SH-SY5Y (cell line): ENCODE measurements around the gene TRAIP.

Experiments
- GATA2 ChIP-seq: IDR thresholded peaks from 2 replicates; pipeline ENCODE4 v1.6.1; 2011; ENCODE audit warnings: mild to moderate bottlenecking, low read depth, low read length
- GATA3 ChIP-seq: IDR thresholded peaks from 2 replicates; pipeline ENCODE4 v1.6.1; 2011; ENCODE audit warnings: low read depth, mild to moderate bottlenecking, low read length, moderate library complexity

The TRAIP gene

GRCh38 chr3:49807431-49808114, 48.8 kb downstream of the TRAIP start:
- TF ChIP-seq GATA2 = no peak
- no peak for TF ChIP-seq GATA3

GRCh38 chr3:49806850-49807249, 49.5 kb downstream of the TRAIP start:
- no peak for TF ChIP-seq GATA2
- TF ChIP-seq GATA3 = no peak

GRCh38 chr3:49805897-49806701, 50.3 kb downstream of the TRAIP start:
- TF ChIP-seq GATA3 (no peak), GATA2 (no peak)

GRCh38 chr3:49805367-49805782, 51.0 kb downstream of the TRAIP start:
- TF ChIP-seq GATA2 (no peak), GATA3 (no peak)

GRCh38 chr3:49804141-49805041, 52.0 kb downstream of the TRAIP start:
- TF ChIP-seq GATA2 (no peak), GATA3 (no peak)

- TF ChIP-seq GATA3 = no peak
- peak; percentile 85 for TF ChIP-seq GATA2
Measured at GRCh38 chr3:49803465-49804140, 52.8 kb downstream of the TRAIP start.

GRCh38 chr3:49802719-49803464, 53.5 kb downstream of the TRAIP start, which contains the start of gene INKA1:
Gene INKA1, plus strand, starts transcription at chr3:49803261. Its CDS starts 132 bp downstream, at chr3:49803393.
- TF ChIP-seq GATA2 (no peak), GATA3 (no peak)

- TF ChIP-seq GATA2 = no peak
- no peak for TF ChIP-seq GATA3
Measured at GRCh38 chr3:49801160-49801559, 55.2 kb downstream of the TRAIP start.

GRCh38 chr3:49799761-49800160, 56.6 kb downstream of the TRAIP start, which contains the start of gene CDHR4:
Gene CDHR4, minus strand, starts transcription at chr3:49799873. Its CDS starts 61 bp downstream, at chr3:49799812.
- no peak for TF ChIP-seq GATA2
- no peak for TF ChIP-seq GATA3

GRCh38 chr3:49799105-49799504, 57.3 kb downstream of the TRAIP start:
- TF ChIP-seq GATA2 (no peak), GATA3 (no peak)

GRCh38 chr3:49794926-49795905, 61.1 kb downstream of the TRAIP start:
- no peak for TF ChIP-seq GATA2

GRCh38 chr3:49794431-49794830, 61.9 kb downstream of the TRAIP start:
- no peak for TF ChIP-seq GATA2
- TF ChIP-seq GATA3 = no peak
